OCI-LY1 (cell line): ENCODE data around the gene DGLUCY.

Experiments
- EZH2 ChIP-seq: fragments of 200-600 bp; sonication (generic), shearing (Covaris generic); IDR thresholded peaks from 2 replicates; pipeline ENCODE4 v1.8.0; 2017; ENCODE audit warnings: borderline replicate concordance, mixed run types, mild to moderate bottlenecking, antibody characterized with exemption, low read length, moderate library complexity, mixed read lengths
- TF ChIP-seq, protein P1 (sequence below): fragments of 200-600 bp; sonication (generic), shearing (Covaris generic); IDR thresholded peaks from 2 replicates; pipeline ENCODE4 v1.5.1; 2017; ENCODE audit warnings: mild to moderate bottlenecking, antibody characterized with exemption, low read length, moderate library complexity, mixed read lengths

DNA sequence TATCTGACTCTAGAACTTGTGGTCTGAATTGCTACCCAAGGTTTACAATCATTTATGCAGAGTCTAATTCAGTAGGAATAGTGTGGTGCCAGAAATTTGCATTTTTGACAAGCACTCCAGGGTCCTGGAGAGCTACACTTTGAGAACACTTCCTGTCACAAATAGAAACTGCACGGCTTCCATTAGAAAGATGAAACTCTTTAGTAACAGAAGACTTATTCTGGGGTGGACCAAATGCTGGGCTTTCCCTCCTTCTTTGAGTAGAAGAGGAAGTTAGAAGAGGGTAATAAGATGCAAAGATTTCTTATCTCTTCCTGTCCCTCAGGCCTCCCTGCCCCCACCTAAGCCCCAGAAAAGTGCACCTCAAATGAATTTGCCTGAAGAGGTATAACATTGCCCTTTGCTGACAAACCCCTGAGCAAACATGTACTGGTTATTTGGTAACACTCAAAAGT lies 28.4 kb downstream of the DGLUCY start:
- TF ChIP-seq, protein P1, sequence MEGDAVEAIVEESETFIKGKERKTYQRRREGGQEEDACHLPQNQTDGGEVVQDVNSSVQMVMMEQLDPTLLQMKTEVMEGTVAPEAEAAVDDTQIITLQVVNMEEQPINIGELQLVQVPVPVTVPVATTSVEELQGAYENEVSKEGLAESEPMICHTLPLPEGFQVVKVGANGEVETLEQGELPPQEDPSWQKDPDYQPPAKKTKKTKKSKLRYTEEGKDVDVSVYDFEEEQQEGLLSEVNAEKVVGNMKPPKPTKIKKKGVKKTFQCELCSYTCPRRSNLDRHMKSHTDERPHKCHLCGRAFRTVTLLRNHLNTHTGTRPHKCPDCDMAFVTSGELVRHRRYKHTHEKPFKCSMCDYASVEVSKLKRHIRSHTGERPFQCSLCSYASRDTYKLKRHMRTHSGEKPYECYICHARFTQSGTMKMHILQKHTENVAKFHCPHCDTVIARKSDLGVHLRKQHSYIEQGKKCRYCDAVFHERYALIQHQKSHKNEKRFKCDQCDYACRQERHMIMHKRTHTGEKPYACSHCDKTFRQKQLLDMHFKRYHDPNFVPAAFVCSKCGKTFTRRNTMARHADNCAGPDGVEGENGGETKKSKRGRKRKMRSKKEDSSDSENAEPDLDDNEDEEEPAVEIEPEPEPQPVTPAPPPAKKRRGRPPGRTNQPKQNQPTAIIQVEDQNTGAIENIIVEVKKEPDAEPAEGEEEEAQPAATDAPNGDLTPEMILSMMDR, result no peak
- TF ChIP-seq EZH2, result no peak
